GM12873 (cell line): ENCODE data around the gene WDR45.
A peak's percentile ranks its signal among the peaks of the same experiment; 100 is the strongest.

Experiments used
- TF ChIP-seq, protein P1 (sequence below): IDR thresholded peaks from 2 replicates; pipeline ENCODE4 v1.5.1; 2012; ENCODE audit warnings: low read depth, mild to moderate bottlenecking, moderate library complexity, low read length, control low read depth; ENCODE audit not compliant: insufficient read depth; ENCODE audit errors: missing control alignments

Gene WDR45

DNA sequence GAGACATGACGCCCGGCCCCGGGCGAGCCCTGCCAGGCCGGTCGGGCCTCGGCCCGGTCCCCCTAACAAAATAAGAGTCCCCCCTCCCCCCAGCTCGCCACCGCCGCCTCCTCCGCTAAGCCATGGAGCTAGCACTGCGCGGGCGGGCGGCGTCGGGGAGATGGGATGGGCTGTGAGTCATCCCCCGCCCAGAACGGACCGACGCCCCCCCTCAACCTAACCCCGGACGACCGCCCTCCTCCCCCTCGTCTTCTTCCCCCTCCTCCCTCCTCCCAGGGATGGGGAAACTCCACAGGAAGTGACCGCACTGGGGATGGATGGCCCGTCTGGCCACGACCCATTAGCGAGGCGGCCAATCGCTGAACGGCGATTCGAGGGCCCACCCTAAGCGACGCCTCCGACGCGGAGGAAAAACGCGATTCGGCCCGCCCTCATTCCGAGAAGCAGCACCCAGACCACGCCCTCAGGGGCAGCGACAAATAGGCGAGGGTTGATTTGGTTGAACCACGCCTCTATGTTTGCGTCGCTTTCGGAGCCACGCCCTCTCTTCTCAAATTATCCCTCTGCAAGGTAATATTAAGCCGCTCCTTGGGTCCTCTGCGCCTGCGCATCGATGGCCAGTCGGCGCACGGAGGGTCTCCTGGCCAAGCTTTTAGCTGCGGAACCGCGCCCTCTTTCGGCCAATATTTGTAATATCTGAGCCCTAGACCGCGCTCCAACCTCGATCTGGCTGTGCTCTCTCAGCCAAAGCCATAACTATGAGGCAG lies 36.3 kb downstream of the WDR45 start, which contains the start of gene TFE3:
TFE3 (minus strand) TSS at position 138 of the 767 bp plus-strand sequence; CDS start at position 7, 131 bp downstream.
- TF ChIP-seq, protein P1, sequence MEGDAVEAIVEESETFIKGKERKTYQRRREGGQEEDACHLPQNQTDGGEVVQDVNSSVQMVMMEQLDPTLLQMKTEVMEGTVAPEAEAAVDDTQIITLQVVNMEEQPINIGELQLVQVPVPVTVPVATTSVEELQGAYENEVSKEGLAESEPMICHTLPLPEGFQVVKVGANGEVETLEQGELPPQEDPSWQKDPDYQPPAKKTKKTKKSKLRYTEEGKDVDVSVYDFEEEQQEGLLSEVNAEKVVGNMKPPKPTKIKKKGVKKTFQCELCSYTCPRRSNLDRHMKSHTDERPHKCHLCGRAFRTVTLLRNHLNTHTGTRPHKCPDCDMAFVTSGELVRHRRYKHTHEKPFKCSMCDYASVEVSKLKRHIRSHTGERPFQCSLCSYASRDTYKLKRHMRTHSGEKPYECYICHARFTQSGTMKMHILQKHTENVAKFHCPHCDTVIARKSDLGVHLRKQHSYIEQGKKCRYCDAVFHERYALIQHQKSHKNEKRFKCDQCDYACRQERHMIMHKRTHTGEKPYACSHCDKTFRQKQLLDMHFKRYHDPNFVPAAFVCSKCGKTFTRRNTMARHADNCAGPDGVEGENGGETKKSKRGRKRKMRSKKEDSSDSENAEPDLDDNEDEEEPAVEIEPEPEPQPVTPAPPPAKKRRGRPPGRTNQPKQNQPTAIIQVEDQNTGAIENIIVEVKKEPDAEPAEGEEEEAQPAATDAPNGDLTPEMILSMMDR: peak; percentile 53

DNA sequence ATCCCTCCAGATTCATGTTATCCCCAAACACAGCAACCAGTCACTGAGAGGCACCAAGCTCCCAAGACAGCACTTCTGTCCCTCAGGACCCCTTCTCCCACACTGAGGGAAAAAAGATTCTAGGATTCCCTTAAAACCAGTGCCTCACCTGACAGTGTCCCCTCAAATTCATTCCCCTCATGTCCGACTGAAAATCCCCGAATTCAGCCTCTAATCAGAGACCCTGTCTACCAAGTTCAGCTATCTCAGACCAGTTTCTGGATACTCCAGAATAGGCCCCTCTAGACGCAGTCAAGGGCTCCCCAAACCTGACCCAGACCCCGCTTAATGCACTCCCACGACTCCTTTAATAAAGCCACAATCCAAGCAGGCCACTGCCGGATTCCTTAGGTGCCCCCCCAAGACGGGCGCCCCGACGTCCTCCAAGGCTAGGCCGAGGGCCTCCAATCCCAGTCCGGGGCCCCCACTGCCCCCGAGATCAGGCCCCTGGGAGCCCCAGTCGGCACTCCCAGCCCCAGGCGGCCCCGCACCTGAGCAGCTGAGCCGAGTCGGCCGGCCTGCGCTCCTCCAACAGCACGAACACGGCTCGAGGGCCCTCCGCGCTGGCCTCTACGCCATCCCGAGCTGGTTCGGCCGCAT lies 37.0 kb downstream of the WDR45 start:
- TF ChIP-seq, protein P1: no peak

DNA sequence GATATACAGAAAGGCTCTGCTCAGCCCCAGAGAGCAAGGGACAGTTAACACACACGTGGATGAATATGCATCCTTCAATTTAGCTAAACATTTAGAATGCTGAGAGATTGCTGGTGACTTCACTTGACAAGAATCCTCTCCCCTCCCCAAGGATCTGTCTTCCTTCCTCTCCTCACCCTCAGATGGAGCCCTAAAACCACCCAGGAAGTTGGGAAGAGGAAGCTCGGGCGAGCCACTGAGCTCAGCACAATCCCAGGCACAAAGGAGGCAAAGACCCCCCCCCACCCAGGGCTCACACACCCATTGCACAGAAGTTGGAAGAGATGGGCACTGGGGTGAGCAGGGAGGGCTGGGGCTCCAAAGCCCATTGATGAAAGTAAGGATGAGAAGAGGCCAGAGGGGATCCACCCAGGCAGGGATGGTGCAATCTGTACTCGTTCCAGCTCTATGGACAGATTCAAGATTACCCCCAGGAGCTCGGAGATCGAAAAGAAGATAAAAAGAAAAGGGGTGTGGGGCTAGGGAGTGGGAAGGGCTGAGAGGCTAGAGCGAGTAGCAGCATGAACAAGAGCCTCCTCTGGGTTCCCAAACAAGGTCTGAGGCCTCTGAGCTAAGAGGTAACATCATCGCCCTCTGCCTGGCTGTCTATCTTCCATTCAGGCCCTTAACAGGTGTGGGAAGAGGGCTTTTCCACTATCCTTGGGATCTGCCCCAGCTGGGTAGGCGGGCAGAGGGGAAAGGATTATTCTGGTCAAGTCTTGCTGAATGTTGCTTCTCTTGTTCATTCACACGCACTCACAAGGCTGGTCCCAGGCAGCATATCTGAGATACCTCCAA lies 37.7 kb downstream of the WDR45 start:
- TF ChIP-seq, protein P1: no peak

DNA sequence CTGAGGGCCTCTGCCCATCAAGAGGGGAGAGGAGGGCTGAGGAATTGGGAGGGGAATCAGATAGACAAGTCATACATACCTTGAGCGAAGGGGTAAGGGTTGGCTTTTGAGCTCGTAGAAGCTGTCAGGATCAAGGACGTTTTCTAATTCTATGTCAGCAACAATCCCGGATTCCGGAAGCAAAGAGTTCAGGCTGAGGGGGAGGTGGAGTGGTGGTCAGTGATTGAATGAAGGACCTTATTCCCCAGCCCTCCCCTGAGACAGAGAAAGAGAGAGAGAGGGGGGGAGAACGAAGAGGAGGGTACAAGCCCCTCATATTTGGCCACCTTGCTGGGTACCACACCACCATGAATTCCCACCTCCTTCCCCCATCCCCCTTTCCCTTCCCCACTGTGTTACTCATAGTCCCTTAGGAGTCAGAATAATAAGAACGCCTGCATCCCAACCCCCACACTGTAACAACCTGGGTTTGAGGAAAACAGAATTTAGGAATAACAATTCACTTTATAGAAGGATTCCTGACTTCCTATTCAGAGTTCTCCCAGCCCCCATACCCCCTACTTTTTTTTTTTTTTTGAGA lies 39.2 kb downstream of the WDR45 start:
- TF ChIP-seq, protein P1: no peak

DNA sequence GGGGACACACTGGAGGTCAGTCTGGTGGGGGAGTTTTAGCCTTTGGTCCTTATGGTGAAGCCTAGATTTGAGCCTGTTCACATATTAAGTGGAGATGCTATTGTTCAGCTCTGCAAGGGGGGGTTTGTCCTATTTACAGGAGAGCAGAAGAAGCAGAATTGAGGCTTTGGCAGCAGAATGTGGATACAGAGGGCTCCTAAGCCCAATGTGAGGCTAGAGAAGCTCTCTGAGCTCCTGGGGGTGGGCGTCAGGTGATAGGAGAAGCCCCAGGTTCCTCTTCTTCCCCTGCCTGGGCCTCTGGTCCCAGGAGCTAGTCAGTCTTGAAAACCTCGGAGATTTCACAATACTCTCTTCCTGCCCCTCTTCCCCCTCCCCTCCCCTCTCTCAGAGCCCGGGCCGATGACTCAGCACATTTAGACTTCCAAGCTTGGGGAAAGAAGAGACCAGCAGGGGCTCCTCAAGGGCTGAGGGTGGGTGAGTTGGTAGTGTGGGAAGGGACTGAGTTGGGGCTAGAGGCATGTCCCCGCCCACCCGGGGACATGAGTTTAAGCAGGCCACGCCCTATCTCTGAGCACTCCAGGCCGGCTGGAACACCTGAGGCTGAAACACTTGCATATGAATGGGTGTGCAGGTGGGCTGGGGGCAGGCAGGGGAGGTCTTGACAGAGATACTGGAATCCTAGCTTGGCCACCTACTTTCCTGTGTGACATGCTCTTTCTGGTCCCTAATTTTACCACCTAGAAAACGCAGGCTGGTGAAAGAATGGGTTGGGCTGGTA lies 39.9 kb downstream of the WDR45 start:
- TF ChIP-seq, protein P1: no peak

DNA sequence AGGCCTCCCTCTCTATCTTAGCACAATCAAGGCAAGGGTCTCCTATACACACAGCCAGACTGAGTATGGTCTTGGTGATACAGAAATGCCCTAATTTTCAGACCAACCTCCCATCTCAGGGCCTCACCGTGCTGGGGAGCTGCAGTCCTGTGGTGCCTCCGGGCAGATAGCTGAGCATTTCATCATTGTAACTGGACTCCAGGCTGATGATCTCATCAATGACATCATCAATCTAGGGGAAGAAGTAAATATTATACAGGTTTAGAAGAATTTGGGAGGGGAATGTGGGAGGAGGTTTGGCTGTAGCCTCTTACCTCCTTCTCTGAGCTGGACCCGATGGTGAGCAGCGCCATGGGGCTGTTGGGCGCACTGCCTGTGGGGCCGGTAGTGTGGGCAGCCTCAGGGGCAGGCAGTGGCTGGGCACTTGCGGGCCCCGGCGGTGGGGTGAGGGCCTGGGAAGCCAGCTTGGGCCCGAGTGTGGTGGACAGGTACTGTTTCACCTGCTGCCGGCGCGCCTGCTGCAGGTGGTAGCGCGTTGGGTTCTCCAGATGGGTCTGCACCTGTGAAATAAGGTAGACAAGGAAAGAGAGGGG lies 41.7 kb downstream of the WDR45 start:
- TF ChIP-seq, protein P1: no peak
